ENCODE results near the gene MAGI1.

The MAGI1 gene

DNA sequence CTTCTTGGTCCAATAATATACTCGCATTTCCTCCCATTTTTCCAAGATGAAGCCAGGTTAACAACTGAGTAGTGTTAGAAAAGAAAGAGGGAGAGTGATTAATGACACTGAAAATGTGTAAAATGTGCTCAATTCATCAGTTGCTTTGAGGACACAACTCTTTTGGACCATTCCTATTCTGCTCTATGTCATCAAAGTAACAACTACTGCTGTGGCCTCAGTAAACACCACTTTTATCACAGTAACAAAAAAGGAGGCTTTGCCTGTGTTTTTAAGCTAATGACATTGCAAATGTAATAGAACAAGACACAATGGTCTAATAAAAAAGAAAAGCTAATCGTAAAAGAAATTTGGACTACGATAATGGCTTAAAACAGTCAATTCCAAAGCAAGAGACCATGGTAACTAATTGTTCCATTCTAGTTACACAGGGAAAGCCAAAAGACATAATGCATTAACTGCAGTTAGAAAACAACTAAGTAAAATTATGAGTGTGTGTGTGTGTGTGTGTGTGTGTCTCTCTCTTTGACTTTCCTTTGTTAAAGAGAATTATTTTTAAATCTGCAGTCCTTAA is 221.1 kb downstream of the MAGI1 start:
- peaks cover 5% of the 10 kb centered on the region for H3K27me3 ChIP-seq (ENCODE audit: control insufficient read depth, insufficient read depth, low read length)
- H3K9me3 ChIP-seq (ENCODE audit: control insufficient read depth, low read depth, low read length): no peaks in the 10 kb centered on the region
- H3K27ac ChIP-seq (ENCODE audit: low read length): no peak overlapping the region
- H3K4me3 ChIP-seq (ENCODE audit: low read length): no peak overlapping the region
- H3K4me1 ChIP-seq (ENCODE audit: control insufficient read depth, low read depth, low read length): peaks cover 26% of the 10 kb centered on the region
- H3K9ac ChIP-seq (ENCODE audit: low read length): no peak overlapping the region
- no peaks in the 10 kb centered on the region for H3K36me3 ChIP-seq (ENCODE audit: control insufficient read depth, low read depth, low read length)

DNA sequence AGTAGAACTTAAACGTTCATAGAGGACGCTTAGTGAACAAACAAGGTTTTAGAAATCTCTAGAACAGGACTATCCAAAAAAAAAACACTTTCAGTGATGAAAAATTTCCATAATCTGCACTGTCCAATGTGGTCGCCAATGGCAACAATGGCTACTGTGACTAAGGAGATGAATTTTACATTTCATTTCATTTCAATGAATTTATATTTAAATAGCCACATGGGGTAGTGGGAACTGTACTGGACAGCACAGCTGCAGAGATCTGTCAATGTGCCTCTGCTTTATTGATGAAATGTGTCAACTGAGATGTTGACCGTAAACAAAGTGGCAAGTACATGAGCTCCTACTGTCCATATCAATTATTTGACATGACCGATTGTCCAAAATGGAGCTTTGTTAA is 222.5 kb downstream of the MAGI1 start:
- Histone ChIP-seq H3K27me3 (ENCODE audit: control insufficient read depth, insufficient read depth, low read length) (peaks cover 5% of the 10 kb centered on the region), H3K27ac (ENCODE audit: low read length) (no peak overlapping the region), H3K4me3 (ENCODE audit: low read length) (no peak overlapping the region), H3K9me3 (ENCODE audit: control insufficient read depth, low read depth, low read length) (no peaks in the 10 kb centered on the region), H3K9ac (ENCODE audit: low read length) (no peak overlapping the region), H3K4me1 (ENCODE audit: control insufficient read depth, low read depth, low read length) (peaks cover 34% of the 10 kb centered on the region), H3K36me3 (ENCODE audit: control insufficient read depth, low read depth, low read length) (no peaks in the 10 kb centered on the region)

DNA sequence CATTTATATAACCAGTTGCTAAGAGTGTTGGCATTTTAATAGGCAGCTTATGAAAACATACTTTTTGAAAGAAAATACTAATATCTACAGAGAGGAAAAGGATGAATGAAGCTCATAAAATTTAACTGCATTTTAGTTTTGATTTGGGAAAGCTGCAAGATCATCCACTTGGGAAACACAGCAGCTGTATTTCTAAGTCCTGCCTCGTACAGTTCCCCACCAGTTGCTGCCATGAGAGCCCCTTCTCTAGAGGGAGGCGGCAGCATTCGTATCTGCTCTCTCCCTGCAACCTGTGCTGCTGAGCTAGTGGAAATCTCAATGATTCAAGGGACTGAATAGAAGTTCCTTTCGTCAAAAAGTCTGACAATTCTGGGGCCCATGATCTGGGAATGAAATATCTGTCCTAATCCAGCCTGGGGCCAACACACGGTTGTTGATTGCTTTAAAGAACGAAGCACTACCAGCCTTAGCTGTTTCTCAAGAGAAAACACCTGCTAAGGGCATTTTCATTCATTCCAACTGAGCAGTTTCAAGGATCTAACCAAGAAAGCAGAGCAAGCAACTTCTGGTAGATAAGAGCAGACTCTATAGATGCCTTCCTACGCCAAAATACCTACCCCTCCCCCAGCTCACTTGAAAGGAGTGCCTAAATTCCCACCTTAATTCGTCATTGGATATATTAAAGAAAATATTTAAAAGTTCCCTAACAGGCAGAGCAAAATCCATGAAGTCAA is 223.7 kb downstream of the MAGI1 start:
- Histone ChIP-seq H3K4me3 (ENCODE audit: low read length) (no peak overlapping the region), H3K27me3 (ENCODE audit: control insufficient read depth, insufficient read depth, low read length) (no peaks in the 10 kb centered on the region), H3K27ac (ENCODE audit: low read length) (no peak overlapping the region), H3K4me1 (ENCODE audit: control insufficient read depth, low read depth, low read length) (peaks cover 34% of the 10 kb centered on the region), H3K9me3 (ENCODE audit: control insufficient read depth, low read depth, low read length) (no peaks in the 10 kb centered on the region), H3K9ac (ENCODE audit: low read length) (no peak overlapping the region), H3K36me3 (ENCODE audit: control insufficient read depth, low read depth, low read length) (no peaks in the 10 kb centered on the region)

DNA sequence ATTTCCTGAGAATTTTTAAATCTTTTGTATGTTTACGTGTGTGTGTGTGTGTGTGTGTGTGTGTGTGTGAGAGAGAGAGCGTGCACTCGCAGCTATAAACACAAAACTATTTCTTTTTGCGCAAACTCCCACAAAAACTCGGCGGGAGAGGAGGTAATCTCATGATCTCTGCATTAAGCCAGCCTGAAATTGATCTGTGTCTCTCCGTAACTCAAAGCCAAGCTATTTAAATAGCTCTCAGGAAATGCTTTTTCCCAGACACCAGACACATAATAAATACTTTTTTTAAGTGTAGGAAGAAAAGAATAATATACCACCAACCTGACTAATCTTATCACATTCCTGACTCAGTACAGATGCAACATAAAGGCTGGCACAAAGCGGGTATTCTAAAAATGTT is 226.8 kb downstream of the MAGI1 start:
- Histone ChIP-seq H3K4me1 (ENCODE audit: control insufficient read depth, low read depth, low read length) (peaks cover 34% of the 10 kb centered on the region), H3K27ac (ENCODE audit: low read length) (no peak overlapping the region), H3K9me3 (ENCODE audit: control insufficient read depth, low read depth, low read length) (no peaks in the 10 kb centered on the region), H3K9ac (ENCODE audit: low read length) (no peak overlapping the region), H3K27me3 (ENCODE audit: control insufficient read depth, insufficient read depth, low read length) (no peaks in the 10 kb centered on the region), H3K4me3 (ENCODE audit: low read length) (no peak overlapping the region), H3K36me3 (ENCODE audit: control insufficient read depth, low read depth, low read length) (no peaks in the 10 kb centered on the region)

DNA sequence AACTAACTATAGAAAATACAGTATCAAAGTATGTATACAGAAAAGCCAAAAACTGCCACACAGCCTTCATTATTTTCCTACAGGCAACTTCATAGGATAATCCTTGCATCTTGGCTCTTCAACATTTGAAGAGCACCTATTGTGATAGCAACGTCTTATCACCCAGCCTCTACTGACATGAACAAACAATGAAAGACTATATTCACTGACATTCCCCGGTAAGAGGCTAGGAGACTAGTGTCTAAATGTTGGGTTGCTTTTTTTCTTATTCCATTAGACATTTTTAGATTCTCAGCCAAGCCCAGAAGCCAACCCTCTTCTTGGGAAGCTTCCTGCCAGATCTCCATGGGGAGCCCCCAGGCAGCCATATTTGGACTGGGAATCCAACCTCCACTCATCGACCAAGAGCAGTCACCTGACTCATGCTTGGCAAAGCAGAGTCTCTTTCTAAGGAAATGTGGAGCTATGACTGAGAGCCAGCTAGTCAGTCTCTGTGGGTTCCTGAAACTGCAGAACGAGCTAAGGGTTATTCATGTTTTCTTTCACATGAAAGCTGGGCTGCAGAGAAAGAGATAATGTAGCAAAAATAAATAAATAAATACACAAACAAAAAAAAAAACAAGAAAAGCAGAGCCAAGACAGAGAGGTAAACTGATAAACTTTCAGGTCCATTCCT is 227.5 kb downstream of the MAGI1 start:
- no peaks in the 10 kb centered on the region for H3K9me3 ChIP-seq (ENCODE audit: control insufficient read depth, low read depth, low read length)
- H3K9ac ChIP-seq (ENCODE audit: low read length): no peak overlapping the region
- H3K4me1 ChIP-seq (ENCODE audit: control insufficient read depth, low read depth, low read length): peaks cover 29% of the 10 kb centered on the region
- H3K27ac ChIP-seq (ENCODE audit: low read length): no peak overlapping the region
- no peaks in the 10 kb centered on the region for H3K27me3 ChIP-seq (ENCODE audit: control insufficient read depth, insufficient read depth, low read length)
- H3K36me3 ChIP-seq (ENCODE audit: control insufficient read depth, low read depth, low read length): no peaks in the 10 kb centered on the region
- no peak overlapping the region for H3K4me3 ChIP-seq (ENCODE audit: low read length)

DNA sequence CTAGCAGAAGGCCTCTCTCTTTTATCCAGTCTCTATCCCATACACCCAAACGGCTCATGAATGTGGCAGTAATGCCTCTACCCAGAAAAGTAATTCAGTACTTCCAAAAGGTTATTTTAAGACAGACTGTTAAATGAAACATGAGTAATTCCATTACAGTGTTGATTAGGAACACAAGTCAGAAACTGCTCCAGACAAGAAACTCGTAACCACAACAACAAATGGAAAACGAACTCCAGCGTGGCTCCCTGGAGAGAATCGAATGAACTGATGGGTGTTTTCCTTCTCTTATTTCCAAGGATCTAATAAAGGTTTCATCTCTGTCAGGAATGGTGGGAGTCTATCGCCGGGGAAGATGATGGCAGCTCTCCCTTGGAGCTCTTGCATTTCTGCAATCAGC is 228.4 kb downstream of the MAGI1 start:
- no peak overlapping the region for H3K9ac ChIP-seq (ENCODE audit: low read length)
- H3K4me1 ChIP-seq (ENCODE audit: control insufficient read depth, low read depth, low read length): peaks cover 21% of the 10 kb centered on the region
- H3K27me3 ChIP-seq (ENCODE audit: control insufficient read depth, insufficient read depth, low read length): no peaks in the 10 kb centered on the region
- no peak overlapping the region for H3K4me3 ChIP-seq (ENCODE audit: low read length)
- H3K36me3 ChIP-seq (ENCODE audit: control insufficient read depth, low read depth, low read length): no peaks in the 10 kb centered on the region
- H3K9me3 ChIP-seq (ENCODE audit: control insufficient read depth, low read depth, low read length): no peaks in the 10 kb centered on the region
- no peak overlapping the region for H3K27ac ChIP-seq (ENCODE audit: low read length)

DNA sequence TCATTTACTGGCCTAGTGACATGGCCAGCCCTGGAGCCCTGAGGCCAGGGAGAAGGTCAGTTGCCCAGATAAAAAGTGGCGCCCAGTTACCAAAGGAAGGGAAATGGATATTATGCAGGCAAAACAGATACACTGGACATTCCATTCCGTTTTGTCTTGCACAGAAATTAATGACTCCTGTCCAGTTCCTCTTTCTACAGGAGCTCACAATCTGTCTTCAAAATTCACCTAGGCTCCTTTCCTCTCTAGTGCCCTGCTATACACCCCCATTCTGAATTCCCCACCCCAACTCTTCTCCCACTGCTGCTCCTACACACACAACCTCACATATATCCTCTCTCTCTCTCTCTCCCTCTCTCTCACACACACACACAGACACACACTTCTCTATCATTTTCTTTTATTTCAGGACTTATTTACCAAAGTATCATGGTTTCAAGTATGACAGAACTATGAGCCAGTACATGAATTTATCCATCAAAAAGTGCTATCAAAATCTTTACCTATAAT is 229.0 kb downstream of the MAGI1 start:
- Histone ChIP-seq H3K4me3 (ENCODE audit: low read length) (no peak overlapping the region), H3K9me3 (ENCODE audit: control insufficient read depth, low read depth, low read length) (no peaks in the 10 kb centered on the region), H3K27ac (ENCODE audit: low read length) (no peak overlapping the region), H3K9ac (ENCODE audit: low read length) (no peak overlapping the region), H3K27me3 (ENCODE audit: control insufficient read depth, insufficient read depth, low read length) (no peaks in the 10 kb centered on the region), H3K36me3 (ENCODE audit: control insufficient read depth, low read depth, low read length) (no peaks in the 10 kb centered on the region), H3K4me1 (ENCODE audit: control insufficient read depth, low read depth, low read length) (peaks cover 15% of the 10 kb centered on the region)

DNA sequence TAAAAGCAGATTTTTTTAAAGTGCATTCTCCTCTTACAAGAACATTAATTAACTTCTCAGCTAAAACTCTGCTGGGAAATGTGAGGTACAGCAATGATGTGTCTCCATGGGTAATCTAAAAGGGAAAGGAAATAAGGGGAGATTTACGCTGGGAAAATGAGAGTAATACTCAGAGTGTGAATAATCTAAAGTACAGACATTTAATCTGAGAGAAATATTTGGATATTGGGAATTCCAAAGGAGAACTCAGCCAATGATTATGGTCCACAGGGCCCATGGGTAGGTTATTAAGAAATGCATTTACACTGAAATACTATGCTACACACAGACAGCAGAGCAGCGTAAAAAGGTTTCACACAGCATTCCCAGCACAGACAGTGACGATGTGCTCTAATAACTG is 229.9 kb downstream of the MAGI1 start:
- peaks cover 15% of the 10 kb centered on the region for H3K4me1 ChIP-seq (ENCODE audit: control insufficient read depth, low read depth, low read length)
- H3K27me3 ChIP-seq (ENCODE audit: control insufficient read depth, insufficient read depth, low read length): no peaks in the 10 kb centered on the region
- no peaks in the 10 kb centered on the region for H3K36me3 ChIP-seq (ENCODE audit: control insufficient read depth, low read depth, low read length)
- no peak overlapping the region for H3K9ac ChIP-seq (ENCODE audit: low read length)
- no peak overlapping the region for H3K27ac ChIP-seq (ENCODE audit: low read length)
- no peak overlapping the region for H3K4me3 ChIP-seq (ENCODE audit: low read length)
- no peaks in the 10 kb centered on the region for H3K9me3 ChIP-seq (ENCODE audit: control insufficient read depth, low read depth, low read length)

DNA sequence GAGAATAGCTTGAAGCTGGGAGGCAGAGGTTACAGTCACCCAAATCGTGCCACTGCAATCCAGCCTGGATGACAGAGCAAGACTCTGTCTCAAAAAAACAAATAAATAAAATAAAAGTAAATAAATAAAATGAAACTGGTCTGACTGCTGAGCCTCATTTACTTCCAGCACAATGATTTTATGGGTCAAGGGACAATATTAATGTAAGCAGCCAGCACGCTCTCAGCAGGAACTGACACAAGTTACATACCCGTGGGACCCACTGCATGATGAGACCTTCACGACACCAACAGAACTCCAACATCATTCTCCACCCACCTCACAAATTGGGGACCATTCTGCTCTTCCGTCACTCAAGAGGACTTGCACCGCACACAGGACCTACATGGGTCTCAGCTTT is 230.3 kb downstream of the MAGI1 start:
- Histone ChIP-seq H3K36me3 (ENCODE audit: control insufficient read depth, low read depth, low read length) (no peaks in the 10 kb centered on the region), H3K9ac (ENCODE audit: low read length) (no peak overlapping the region), H3K9me3 (ENCODE audit: control insufficient read depth, low read depth, low read length) (no peaks in the 10 kb centered on the region), H3K4me1 (ENCODE audit: control insufficient read depth, low read depth, low read length) (peaks cover 12% of the 10 kb centered on the region), H3K27me3 (ENCODE audit: control insufficient read depth, insufficient read depth, low read length) (no peaks in the 10 kb centered on the region), H3K27ac (ENCODE audit: low read length) (no peak overlapping the region), H3K4me3 (ENCODE audit: low read length) (no peak overlapping the region)

DNA sequence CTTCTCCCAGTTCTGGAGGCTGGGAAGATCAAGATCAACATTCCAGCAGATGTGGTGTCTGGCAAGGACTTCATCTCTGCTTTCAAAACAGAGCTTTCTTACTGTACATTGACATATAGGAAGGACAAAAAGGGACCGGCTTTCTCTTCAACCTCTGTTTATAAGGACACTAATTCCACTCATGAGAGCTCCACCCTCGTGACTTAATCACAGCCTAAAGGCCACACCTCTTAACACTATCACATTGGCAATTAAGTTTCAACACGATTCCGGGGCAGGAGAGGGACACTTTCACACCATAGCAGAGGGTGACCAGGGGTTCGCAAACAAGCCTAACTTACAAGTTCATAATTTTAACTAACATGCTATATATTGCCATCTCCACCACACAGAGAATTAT is 231.5 kb downstream of the MAGI1 start:
- Histone ChIP-seq H3K9me3 (ENCODE audit: control insufficient read depth, low read depth, low read length) (no peaks in the 10 kb centered on the region), H3K36me3 (ENCODE audit: control insufficient read depth, low read depth, low read length) (no peaks in the 10 kb centered on the region), H3K4me3 (ENCODE audit: low read length) (no peak overlapping the region), H3K27ac (ENCODE audit: low read length) (no peak overlapping the region), H3K27me3 (ENCODE audit: control insufficient read depth, insufficient read depth, low read length) (no peaks in the 10 kb centered on the region), H3K4me1 (ENCODE audit: control insufficient read depth, low read depth, low read length) (peaks cover 8% of the 10 kb centered on the region), H3K9ac (ENCODE audit: low read length) (no peak overlapping the region)

DNA sequence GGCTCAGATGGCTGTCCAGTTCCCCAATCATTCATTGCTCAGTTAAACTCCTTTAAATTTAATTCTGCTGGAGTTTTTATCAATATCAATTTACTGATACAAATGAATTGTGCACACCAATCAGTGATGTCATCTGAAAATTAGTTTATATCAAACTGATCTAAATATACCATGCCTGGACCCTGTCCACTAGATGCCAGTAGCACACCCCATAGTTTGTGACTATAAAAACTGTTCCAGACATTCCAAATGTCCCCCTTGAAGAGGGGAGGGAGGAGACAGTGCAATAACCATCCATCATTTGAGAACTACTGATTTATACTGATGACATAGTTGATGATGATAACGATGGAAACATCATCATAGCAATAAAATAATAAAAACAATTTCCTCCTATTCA is 232.1 kb downstream of the MAGI1 start:
- H3K4me3 ChIP-seq (ENCODE audit: low read length): no peak overlapping the region
- peaks cover 3% of the 10 kb centered on the region for H3K4me1 ChIP-seq (ENCODE audit: control insufficient read depth, low read depth, low read length)
- no peaks in the 10 kb centered on the region for H3K27me3 ChIP-seq (ENCODE audit: control insufficient read depth, insufficient read depth, low read length)
- H3K9ac ChIP-seq (ENCODE audit: low read length): no peak overlapping the region
- H3K27ac ChIP-seq (ENCODE audit: low read length): no peak overlapping the region
- no peaks in the 10 kb centered on the region for H3K36me3 ChIP-seq (ENCODE audit: control insufficient read depth, low read depth, low read length)
- no peaks in the 10 kb centered on the region for H3K9me3 ChIP-seq (ENCODE audit: control insufficient read depth, low read depth, low read length)
